GM19467 (cell line): ENCODE data around the gene ATF6.

ENCODE experiments used
- ATAC-seq: cut with Tn5 transposase; IDR thresholded peaks from one replicate; pipeline ENCODE4 v1.9.1; 2021; ENCODE audit warnings: mild to moderate bottlenecking, moderate library complexity; ENCODE audit not compliant: unreplicated experiment

The ATF6 gene

DNA sequence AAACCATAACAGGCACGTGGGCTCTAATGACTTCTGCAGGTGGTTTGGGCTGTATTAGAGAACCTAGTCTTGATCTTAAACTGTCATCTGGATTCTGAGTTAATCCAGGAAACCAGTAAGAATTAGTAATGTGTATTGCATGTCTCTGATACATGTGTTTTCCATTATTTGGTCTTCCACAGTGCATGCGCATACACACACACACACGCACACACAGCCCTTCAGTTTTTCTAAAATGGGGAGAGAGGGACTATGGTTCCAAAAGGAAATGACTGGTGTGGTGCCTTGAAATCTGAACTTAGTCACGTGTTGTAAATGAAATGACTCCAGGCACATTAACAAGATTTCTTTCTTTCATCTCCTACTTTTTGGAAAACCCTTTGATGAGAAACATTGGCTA, 190.0 kb downstream of the ATF6 start:
- ATAC-seq = no peak

DNA sequence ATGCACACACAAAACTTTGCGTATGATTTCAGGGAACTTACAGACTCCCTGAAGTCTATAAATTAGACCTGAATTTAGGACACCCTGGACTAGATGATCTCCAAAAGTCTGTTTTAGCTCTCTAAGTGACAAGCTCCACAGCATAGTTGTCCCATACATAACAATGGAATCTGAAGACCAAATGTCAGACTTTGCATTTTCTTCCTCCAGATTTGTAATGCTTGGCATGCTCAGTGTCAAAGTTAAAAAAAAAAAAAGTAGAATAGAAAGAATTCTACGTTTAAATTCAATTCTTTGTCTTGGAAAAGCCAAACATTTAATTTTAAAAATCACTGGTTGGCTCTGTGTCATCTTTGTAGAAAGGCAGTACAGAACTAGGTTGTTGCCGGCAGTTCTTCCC, 190.8 kb downstream of the ATF6 start:
- no peak for ATAC-seq

DNA sequence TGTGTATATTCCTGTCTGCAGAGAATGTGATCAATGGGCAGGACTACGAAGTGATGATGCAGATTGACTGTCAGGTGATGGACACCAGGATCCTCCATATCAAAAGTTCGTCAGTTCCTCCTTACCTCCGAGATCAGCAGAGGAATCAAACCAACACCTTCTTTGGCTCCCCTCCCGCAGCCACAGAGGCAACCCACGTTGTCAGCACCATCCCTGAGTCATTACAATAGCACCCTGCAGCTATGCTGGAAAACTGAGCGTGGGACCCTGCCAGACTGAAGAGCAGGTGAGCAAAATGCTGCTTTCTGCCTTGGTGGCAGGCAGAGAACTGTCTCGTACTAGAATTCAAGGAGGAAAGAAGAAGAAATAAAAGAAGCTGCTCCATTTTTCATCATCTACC, 192.3 kb downstream of the ATF6 start:
- ATAC-seq = no peak

GRCh38 chr1:161962091-161962887, 196.2 kb downstream of the ATF6 start:
- peak; percentile 88 for ATAC-seq

DNA sequence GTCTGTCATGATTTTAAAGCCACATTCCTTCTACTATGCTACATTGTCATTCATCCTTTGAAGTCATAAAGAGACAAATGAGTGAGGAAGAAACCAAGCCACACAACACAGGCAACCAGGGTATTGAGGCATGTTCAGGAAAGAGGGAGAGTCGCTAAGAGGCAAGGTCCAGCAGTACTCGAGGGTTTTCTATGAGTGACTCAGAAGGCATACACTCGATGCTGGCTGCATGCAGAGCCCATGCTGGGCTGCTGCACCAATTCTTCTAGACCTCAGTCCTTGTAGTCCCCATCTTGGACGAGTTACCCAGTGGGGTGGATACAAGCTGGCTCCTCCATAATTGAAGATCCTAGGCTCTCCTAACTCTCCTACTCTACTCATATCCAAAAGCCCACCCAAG, 199.9 kb downstream of the ATF6 start:
- no peak for ATAC-seq

DNA sequence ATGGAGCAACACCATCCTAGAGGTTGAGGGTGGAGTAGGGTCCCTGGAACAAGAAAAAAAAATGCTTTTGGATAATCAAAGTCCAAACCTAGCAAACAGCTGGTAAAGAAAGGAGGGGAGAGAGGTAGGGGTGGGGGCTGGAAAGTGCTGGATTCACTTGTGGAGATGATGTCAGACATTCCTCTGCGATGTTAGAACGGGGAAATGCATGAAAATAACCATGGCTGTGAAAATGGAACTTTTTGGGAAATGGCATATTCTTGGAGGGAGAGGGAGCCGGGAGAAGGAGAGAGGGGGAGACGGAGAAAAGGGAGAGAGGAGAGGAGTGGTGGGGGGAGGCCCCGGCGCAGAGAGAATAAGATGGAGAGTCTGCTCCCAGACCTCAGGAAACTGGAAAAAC, 203.9 kb downstream of the ATF6 start:
- ATAC-seq = no peak

DNA sequence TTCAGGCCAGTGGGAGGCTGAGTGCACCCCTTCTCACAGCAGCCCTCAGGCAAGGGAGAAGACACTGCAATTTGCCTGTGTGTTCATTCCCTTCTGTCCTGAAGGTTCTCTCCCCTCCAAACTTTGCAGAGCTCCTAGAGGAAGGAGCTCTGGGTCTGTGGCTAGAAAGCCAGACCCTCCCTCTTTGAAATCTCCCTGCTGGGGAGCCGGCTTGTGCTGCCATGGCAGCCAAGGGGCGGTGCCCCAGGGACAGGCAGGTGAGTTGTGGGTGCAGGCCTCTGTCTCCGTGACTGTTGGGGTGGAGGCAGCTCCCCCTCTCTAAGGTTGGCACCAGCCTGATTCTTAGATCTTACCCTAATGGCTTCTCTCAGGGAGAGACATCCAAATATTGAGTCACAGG, 204.5 kb downstream of the ATF6 start:
- ATAC-seq = no peak

DNA sequence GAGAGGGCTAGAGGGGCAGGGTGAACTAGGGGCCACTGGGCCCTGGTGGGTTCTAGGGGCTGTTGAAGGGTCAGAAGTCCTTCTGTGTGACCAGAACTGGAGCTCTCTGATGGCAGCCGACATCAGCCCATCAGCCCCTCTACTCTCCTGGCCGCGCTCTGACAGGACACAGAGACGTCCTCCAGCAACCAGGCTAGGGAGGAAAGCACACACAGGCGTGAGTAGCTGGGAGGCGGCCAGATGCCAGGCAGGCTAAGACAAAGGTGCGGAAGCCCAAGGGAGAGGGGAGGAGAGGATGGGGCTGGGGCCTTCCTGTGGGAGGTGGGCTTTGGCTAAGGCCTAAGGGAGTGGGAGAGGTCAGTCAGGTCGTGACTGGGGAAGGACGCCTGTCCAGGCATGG, 206.7 kb downstream of the ATF6 start:
- ATAC-seq = no peak

GRCh38 chr1:161973924-161974845, 208.1 kb downstream of the ATF6 start:
- ATAC-seq = no peak

DNA sequence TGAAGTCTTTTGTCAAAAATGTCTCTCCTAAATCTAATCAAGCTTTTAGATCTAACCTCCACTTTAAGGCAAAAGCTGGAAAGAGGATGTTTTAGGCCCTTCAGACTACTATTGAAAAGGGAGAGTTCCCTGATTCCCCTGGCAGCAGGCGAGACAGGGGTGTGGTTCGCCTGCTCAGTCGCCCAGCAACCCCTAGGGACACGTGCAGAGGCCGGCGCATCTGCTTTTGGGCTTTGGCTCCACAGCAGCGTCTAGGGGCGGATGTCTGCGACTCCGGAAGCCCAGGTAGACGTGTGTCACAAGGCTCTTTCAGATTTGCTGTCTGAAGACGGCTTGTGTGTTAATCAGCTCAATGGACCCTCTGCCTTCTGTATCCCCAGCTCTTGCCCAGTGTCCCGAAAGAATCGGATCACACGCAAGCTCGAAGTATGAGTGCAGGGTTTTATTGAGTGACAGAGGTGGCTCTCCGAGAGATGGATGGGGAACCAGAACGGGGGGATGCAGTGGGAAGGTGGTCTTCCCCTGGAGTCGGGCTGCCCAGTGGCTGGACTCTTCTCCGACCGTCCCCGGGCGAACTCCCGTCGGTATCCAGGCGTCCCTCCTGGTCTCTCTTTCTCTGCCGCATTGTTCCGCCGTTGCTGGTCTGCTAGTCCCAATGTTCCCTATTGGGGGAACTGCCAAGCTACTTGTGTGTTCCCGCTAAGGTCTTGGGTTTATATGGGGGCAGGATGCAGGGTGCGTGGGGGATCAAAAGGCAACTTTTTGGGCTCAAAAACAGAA, 212.1 kb downstream of the ATF6 start:
- no peak for ATAC-seq

DNA sequence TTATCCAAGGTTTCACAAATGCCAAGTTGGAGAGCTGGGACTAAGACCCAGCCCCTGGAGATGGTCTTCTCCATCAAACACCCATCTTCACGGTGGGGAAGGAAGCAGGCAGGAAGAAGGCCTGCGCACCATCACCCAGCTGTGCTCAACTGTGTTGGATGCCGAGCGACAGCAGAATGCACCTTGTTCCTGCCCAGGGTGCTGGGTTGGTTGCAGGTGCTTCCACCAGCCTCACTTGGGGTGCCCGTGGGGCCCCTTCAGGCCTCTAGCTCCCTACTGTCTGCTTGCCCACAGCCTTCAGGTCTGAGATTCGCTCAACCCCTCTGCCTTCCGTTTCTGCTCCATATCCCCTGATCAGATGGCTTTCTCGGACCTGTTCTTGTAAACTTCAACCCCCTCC, 215.0 kb downstream of the ATF6 start:
- ATAC-seq = no peak

- ATAC-seq = no peak
Observed at GRCh38 chr1:161981735-161982506, 215.8 kb downstream of the ATF6 start.

DNA sequence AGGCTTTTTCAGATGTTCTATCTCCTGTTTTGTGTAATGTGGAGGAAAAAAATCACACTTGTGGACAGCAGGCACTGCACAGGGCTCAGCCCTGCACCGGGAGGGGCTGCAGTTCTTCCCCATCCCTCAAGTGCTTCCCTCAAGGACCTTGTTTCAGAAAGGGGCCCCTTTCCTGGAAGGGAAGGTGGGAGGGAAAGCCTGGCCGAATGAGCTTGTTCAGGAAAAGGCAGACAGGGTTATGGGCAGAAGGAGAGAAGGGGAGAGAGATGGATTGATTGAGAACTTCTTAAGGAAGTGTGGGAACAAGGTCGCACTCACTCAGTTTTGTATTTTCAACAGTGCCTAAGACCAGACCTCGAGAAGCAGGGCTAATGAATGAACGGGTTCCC, 216.4 kb downstream of the ATF6 start:
- ATAC-seq = no peak

DNA sequence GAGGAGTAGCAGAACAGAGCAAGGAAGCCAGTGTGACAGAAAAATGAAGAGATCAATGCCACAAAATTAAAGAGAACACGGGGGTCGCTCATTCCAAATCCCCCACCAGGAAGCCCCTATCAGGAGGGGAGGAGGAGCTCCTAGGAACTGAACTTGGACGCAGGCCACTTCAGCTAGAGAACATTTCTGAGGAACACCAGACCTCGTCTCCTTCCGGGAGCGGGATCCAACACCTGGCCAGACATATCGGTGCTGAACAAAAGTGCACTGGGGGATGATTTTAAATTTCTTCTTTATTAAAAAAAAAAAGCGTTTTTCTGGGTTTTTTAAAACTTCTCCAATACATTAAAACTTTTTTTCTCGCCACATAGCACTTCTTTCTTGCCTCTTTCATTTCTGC, 216.8 kb downstream of the ATF6 start:
- no peak for ATAC-seq

GRCh38 chr1:161983725-161984124, 217.6 kb downstream of the ATF6 start:
- ATAC-seq = no peak

GRCh38 chr1:161985301-161985822, 219.2 kb downstream of the ATF6 start:
- no peak for ATAC-seq

- ATAC-seq = no peak
Observed at GRCh38 chr1:161986328-161986727, 220.2 kb downstream of the ATF6 start.

DNA sequence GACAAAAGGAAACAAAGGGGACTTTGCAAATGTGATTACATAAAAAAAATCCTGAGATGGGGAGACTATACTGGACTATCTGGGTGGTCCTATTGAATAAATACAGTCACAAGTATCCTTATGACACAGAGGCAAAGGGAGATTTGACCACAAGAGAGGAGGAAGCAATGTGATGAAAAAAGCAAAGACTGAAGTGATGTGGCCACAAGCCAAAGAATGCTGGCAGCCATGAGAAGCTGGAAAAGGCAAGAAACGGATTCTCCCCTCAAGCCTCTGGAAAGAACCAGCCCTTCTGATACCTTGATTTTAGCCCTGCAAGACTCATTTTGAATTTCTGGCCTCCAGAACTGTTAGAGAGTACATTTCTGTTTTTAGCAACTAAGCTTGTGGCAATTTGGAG, 221.2 kb downstream of the ATF6 start:
- no peak for ATAC-seq

GRCh38 chr1:161987872-161988271, 221.8 kb downstream of the ATF6 start:
- ATAC-seq = no peak

- no peak for ATAC-seq
Observed at GRCh38 chr1:161988413-161988812, 222.3 kb downstream of the ATF6 start.
